ENCODE measurements around the gene SLC6A1. TPM values are rescaled to one million over a fixed set of nuclear protein-coding genes. Genes with fewer than 3 reads are reported as not detected.

SLC6A1 gene
- total and polyA plus RNA-seq, 2 of the 8 experiments (the other 6 are each of a cell fraction or from before 2014, with no cell fraction given): 0.30 to 0.63 TPM

Other genes starting within 250 kb of the SLC6A1 start
- gene SLC6A11, start 176.5 kb upstream of the SLC6A1 start, total RNA-seq (2021; fragmentation: NEBNext Ultra II Directional; extraction: Animal tissue kit (Norgen Biotek cat#: 25700)): 0.78 and 0.88 TPM in 2 replicates
- gene SLC6A11, start 176.5 kb upstream of the SLC6A1 start, polyA plus RNA-seq (2011; rRNA removed): 1.3 and 1.5 TPM in 2 replicates
- gene HRH1, start 161.7 kb downstream of the SLC6A1 start, total RNA-seq (2021; fragmentation: NEBNext Ultra II Directional; extraction: Animal tissue kit (Norgen Biotek cat#: 25700)): not detected in 2 replicates
- 0.03 and 0.11 TPM in 2 replicates for gene HRH1, start 161.7 kb downstream of the SLC6A1 start, polyA plus RNA-seq (2011; rRNA removed)

Data from H1 (cell line).